Activated T-helper 9 cell treated with anti-CD3 and anti-CD28 coated beads, Interleukin-2, amount 50 U/mL, for 16 hours (primary cell): Measurements from ENCODE around the gene GRIK2.

ENCODE experiments used
- DNase-seq: peaks from one replicate; pipeline ENCODE4 v3.0.0-alpha.2; 2020; ENCODE audit warnings: low read depth

Gene GRIK2

DNA sequence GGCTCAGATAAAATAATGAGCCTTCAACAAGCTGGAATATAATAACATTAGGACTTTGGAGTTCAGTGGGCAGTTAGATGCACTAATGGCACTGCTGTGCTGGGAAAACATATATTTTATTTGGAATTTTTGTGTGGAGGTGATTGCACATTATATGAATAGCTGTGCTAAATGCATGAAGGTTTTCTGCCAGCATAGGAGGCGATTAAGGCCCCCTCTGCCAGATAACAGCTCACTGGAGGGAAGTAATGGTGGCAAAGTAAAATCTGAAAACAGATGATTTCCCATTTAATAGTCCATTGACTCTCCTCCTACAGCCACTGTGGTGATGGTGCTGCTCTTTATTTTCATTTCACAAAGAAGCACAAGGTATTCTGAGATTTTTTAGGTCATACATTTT is 326.0 kb downstream of the GRIK2 start:
- DNase-seq, result no peak

DNA sequence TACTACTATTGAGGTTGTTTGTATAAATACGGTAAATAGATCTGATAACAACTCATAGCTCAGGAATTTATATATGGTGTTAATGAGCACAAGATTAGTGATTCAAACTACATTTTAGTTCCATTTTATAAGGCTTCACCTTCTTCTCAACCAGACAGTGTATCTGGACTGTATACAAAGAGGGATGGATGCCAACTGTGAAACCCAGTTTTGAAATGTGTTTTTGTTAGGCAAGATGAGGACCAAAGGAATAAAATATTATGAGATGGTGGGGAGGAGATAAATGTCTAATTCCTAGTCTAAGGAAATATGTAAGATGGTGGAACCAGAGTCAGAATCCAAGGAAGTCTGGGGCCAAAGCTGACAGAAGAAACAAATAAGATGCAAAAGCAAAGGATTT is 329.0 kb downstream of the GRIK2 start:
- no peak for DNase-seq

DNA sequence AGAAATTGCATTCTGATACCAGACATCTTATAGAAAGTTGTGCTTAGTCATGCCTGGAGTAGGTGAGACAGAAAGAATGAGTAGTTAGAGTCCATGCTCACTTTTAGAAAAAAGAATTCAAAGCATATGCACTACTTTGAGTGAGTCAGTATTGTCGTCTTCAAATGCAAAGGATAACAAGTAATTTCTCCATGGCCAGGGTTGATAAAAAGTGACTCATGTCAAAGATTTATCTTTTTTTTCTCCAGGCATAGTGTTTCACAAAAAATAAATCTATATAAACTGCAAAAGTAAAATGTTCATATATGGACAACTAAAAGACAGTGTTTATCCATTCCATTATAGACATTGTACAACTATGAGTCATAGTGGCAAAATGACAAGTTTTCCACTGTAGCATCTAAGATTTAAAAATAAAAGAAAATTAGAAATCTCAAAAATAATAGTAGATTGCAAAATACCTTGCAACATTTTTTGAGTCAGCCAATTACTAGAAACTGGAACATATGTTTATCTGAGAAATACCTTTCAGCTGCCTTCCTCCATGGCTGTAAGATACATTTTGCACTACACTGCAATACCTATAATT is 329.6 kb downstream of the GRIK2 start:
- DNase-seq, result no peak

DNA sequence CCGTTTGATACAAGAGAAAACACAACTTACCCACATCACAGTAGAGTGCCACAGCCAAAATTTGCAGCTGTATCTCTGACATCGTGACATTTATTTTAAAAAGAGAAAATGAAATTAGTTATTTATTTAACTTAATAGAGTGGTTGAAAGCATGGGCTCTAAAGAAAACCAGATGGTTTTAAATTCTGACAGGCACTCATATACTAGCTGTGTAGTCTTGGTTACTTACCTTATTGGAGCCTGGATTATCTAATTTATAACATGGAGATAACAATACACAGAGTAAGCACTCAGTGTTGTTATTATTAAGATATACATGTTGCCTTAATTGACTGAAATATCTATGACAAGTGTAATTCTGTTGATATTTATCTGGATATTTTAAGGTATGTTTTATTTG is 334.9 kb downstream of the GRIK2 start:
- no peak for DNase-seq

DNA sequence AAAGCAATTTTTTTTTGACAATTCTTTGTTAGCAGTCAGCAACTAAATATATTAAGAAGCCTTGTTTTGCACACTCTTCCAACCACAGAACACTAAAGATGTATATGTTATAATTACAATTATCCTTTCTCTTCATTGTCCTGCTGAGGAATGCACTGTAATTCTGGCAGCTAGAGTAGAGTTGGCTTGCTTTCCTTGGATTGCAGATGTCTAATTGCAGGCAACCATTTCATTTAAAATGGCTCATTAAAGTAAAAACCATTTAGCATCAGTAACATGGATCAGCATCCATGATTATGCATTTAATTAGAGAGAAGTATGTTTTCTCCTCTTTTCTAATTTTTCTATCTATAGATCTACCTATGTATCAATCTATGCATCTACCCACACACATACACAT is 335.4 kb downstream of the GRIK2 start:
- DNase-seq, result no peak

DNA sequence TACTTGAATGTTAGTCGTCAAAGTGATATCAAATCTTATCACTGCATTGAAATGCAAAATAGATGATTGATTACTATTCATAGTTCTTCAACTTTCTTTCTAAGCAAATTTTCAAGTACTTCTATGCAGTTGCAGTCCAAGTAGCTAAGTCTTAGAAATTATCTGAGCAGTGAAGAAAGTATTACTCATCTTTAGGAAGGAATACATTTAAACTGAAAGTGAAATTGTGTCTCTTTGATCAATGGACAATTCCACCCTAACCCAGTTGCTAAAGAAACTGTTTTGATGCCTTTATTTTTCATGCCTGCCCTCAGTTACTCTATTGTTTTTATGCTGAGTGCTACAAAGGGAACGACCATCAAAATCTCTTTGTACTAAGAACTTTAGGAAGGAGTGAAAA is 337.4 kb downstream of the GRIK2 start:
- DNase-seq, result no peak

DNA sequence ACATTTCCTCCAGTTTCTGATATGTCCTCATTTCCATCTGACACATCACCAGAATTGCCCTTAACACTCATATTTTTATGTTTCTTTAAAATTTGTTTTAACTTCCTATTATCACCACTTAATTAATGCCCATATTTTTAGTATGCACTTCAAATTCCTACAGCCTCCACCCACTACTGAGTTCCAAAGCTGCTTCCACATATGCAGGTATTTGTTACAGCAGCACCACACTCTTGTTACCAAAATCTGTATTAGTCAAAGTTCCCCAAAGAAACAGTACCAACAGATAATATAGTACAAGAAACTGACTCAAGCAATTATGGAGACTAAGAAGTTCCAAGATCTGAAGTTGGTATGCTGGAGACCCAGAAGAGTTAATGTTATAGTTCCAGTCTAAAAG is 340.4 kb downstream of the GRIK2 start:
- DNase-seq, result no peak

DNA sequence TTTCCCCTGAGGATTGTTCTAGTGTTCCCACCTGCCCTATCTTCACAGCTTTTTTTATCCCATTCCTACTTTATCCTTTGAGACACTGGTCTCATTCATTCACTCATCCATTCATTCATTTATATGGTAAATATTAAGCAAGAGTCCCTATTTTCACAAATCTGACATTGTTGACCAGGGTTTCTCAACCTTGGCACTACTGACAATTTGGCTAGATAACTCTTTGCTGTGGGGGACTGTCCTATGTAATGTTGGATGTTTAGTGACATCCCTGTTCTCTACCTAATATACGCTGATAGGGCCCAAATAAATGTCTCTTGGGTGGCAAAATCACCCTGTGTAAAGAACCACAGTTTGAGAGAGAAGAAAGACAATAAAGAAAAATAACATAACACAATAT is 345.0 kb downstream of the GRIK2 start:
- no peak for DNase-seq

DNA sequence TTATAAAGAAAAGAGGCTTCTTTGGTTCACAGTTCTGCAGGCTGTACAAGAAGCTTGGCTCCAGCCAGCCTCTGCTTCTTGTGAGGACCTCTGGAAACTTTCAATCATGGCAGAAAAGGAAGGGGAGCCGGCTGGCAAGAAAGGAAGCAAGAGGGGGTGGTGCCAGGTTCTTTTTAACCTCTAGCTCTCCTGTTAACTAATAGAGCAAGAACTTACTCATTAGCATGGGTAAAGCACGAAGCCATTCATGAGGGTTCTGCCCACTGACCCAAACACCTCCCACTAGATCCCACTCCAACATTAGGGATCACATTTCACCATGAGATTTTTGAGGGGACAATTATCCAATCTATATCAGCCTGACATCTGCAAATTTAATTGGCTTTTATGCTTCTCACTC is 347.1 kb downstream of the GRIK2 start:
- DNase-seq, result no peak

DNA sequence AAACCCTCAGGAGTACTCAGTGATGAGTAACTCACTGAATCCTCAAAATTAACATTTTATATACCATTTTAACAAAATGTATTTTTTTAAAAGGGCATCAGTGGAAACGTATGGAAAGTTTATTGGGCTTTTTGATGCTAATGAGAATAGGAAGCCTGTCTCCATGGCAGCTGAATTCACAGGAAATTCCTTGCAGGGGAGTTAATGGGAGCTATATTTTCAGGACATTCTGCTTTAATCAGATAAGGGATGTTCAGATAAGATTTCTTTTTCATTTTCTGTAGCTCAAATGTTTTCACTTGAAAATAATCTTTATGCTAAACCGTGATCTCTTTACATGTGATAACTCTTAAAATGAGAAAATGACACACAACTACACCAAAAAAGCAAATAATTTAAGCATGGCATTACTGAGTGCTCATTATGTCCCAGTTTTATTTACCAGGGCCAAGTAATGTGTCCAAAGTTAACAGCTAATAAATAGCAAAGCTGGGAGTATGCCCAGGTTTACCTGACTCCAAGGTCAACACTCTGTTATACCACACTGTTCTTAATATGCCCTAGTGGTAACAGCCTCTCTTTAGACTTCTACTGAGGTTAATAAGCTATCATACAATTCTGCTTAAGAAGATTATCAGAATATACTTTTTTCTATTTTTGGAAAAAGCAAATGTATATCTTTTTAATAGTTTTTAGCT is 348.1 kb downstream of the GRIK2 start:
- no peak for DNase-seq

DNA sequence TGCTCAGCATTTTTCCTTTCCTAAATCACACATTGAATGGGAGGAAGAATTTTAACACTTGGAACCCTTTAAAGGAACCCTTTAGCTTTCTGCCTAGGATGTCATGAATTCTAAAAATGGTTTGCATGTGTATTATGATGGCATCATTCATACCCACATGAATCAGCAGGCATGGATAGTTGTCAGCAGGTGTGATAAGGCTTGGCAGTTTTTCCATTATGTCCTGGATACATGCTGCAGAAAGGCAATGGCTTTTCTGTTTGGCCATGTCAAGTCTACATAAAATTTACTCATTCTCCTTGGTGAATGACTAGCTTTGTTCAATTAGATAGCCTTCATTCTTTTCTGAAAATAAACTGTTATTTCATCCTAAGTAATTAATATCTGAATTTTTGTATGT is 353.7 kb downstream of the GRIK2 start:
- no peak for DNase-seq

DNA sequence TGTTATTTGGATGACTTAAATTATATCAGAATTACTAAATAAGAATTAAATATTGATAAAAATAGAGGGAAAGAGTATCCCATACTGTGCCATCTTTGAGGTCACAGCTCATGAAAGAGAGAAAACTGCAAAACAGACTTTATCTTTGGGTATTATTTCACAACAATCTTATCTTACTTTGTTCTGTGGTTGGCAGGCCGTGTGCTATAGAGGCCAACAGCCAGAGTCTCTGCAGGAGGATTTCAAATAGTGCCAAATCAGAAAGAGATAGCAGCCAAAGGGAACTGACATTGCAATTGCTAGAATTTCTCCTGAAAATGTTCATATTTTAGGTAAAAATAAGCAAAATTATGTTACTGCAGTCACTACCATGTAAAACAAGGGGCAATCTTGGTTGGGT is 354.2 kb downstream of the GRIK2 start:
- no peak for DNase-seq

DNA sequence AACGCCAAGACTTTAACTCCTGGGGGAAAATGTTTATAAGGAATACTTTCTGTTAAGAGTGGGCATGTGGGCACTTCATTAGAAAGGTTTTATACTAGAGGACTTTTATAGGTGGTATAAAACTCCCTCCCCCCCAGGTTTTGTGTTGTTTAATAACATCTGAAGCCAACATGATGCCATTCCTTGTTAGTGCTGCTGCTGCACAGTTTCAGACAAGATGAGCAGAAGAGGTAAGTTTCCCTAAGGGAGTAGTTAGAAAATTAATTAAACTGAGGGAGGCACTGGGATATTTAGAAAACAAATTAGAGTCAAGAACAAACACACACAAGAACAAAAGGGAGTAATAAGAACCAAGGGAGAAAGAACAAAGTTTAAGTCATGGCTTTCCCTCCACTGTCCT is 362.4 kb downstream of the GRIK2 start:
- no peak for DNase-seq

DNA sequence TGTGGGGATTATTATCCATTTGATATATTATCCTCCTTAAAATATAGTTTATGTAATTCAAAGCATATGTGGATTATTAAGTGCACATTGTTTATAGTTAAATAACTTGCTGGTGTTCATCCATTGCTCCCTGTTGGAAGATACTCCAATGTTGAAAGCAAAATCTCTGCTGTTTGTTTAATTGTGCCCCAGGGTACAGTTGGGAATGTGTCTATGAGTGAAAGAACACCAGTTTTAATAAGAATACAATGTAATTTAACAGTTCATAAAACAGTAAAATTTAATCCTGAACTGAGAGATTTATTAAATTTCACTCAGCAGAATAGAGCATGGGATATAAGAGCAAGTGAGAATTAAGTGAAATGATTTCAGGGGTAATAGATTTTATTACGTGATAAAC is 364.9 kb downstream of the GRIK2 start:
- no peak for DNase-seq

DNA sequence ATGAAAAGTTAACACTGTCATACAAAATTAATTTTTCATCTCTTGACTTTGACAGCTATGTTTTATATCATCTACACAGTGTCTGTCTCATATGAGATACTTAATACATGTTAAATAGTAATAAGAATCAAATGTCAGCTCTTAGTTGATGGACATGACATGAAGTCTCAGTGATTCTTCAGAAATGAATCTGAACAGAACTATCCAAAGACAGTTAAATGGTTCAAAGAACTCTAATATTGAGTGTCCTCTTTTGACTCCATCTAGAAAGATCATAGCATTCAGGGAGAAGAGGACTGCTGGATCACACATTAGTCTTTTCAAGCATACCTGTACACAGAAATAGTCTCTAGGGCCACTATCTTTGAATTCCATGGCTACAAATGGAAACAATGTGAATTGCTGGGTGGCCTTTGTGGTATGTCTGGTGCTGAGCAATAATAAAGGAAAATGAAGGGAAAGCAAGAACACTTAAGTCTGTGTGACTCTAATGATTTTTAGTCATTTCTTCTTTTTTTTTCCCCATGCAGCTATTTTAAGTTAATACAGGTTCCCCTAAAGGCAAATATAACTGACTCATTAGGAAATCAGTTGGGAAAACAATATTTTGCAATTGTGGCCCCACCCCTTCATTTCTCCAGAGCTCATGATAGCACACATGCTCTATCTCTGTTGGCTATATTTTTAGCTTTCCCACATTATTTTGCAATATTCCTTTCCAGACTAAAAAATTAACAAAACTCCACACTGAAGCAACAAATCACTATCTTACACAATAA is 367.5 kb downstream of the GRIK2 start:
- no peak for DNase-seq

DNA sequence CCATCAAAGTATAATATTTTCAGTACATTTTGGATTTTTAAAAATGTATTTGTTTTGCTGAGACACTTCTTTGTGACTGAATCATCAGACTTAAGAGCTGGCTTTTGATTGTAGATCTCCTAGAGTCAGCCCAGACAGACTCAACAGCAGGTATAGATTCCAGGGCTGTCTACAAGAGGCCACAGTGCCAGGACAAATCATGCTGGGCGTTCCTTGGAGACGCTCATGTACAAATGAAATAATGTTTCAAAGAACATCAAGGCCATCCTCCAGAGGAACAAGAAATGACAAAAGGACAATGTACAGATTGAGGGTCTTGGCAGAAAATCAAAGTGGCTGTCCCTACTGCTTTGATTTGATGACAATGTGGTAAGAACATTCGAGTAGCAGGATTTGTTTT is 369.3 kb downstream of the GRIK2 start:
- DNase-seq, result no peak

DNA sequence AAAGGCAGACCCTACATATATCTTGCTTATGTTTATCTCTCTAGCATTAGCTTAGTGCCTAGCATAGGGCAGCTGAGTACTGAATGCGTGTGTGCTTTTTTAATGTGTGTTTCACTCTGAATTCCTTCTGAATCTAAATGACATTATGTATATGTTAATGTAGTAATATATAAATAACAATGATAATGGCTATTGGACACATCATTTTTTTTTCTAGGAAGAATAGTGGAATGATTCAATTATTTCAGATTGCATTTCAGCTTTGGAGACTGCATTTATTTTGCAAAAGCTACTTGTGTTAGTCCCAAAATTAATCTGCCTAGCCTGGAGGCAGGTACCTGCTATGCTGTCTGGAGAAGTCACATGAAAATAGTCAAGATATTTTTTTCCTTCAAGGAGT is 371.8 kb downstream of the GRIK2 start:
- DNase-seq, result no peak

DNA sequence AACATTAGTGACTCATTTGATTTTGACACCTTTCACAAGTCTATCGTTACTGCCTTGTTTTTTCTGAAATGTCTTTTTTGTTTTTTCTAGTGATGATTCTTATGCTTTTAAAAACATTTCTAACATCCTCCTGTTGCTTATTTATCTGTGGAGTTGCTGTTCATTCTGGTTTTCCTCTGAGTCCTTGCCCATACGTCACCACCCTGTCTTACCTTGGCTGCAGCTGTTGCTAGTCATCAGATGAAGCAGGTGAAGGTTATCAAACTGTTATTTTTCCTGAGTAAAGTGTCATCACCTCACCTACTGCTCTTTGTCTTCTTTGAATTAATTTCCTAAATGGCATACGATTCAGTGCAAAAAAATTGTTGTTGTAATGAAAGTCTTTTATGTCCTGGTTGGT is 376.6 kb downstream of the GRIK2 start:
- DNase-seq, result no peak

DNA sequence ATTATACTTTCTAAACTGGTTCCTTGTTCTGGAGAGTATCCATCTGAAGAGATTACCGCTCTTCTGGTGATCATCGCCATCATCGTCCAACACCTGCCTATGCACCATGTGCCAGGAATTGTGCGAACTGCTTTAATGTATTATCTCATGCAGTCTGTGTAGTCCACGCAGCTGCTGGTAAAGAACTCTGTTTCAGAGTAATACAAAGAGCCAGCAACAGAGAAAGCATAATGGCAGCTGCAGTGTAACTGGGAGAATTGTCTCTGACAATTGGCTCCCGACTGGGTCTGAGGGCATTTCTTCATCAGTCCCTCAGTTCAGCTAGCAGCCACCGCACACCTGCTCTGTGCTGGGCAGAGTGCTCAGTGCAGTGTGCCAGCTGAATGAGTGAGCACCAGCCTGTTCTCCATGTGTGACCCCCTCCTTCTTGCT is 383.4 kb downstream of the GRIK2 start:
- DNase-seq, result no peak

DNA sequence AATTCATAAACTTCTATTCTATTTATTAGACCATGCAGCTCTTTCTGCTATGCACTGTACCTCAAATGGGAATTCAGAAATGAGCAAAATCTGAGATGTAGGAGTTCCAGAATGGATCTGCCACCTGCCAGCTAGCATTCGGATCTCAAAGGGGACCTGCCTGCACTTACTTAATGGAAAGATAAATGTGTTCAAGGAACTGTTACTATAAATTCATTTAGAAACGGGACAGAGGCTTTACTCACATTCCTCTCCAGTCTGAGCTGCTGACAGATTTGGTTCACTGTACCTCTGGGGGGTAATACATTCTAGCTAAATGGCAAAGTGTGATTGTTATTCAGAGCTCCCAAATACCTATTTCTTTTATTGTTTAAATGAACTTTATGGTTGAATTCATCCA is 384.1 kb downstream of the GRIK2 start:
- DNase-seq, result no peak

DNA sequence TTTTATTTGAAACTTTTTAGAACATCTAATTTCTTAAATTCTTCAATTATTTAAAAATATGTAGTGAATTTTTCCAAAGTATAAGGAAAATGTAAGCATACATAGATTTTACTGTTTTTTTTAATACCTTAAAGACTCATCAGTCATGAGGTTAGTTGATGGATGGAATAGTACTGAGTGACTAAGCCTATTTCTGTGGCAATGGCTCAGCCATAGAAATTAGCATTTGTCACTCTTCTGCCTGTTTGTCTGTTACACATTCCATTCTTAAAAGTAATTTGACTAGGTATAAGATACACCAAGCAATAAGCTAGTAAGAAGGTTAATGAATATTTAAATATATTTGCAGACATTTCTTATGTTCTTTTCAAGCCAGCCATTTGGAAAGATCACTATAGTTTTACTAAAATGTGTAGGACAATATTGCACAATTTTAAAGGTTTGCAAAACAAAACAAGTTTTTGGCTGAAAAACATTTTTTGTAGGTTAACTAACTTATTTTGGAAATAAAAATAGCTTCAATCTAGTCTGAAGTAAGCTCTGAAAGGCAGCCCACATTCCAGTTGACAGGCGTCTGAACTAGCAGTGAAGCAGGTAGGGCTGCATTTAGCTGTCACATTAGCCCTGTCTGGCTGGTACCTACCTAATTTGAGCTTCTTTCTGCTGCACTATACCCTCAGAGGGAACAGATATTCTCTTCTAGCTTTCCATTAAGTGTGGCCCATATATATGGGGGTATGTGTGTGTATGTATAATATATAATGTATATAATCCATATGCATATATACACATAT is 385.7 kb downstream of the GRIK2 start:
- no peak for DNase-seq

DNA sequence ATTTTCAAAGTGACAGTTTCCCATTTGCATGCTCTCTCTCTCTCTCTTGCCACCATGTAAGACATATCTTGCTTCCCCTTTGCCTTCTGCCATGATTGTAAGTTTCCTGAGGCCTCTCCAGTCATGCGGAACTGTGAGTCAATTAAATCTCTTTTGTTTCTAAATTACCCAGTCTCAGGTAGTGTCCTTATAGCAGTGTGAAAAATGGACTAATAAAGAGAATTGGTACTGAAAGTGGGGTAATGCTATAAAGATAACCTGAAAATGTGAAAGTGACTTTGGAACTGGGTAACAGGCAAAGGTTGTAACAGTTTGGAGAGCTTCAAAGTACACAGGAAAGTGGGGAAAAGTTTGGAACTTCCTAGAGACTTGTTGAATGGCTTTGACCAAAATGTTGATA is 389.8 kb downstream of the GRIK2 start:
- DNase-seq, result no peak

DNA sequence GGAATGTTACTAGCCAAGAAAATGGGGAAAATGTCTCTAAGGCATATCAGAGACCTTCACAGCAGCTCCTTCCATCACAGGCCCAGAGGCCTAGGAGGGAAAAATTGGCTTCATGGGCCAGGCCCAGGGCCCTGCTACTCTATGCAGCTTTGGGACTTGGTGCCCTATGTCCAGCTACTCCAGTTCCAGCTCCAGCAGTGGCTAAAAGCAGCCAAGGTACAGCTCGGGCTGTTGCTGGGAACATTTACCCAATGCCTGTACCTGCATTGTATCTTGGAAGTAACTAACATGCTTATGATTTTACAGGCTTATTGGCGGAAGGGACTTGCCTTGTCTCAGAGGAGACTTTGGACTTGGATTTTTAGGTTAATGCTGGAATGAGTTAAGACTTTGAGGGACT is 390.6 kb downstream of the GRIK2 start:
- DNase-seq, result no peak
